Breast epithelium (tissue), 4 donors: ENCODE data around the gene KRTAP19-8. TPM values are rescaled to one million over a fixed set of nuclear protein-coding genes. Genes with fewer than 3 reads are reported as not detected.

Experiments
- DNase-seq, 2 donors: peaks; one replicate each; pipeline ENCODE4 v3.0.0-alpha.2; 2019; ENCODE audit warnings: low spot score in 2 of 2
- H3K27ac ChIP-seq, 2 donors: fragments of 200-600 bp; sonication (generic) in 1 of 2; one replicate each; pipeline ENCODE4 v1.5.1; 2016 to 2019; ENCODE audit warnings: mild to moderate bottlenecking in 1 of 2
- H3K27me3 ChIP-seq, 2 donors: fragments of 200-600 bp; sonication (generic) in 1 of 2; one replicate each; pipeline versions ENCODE4 v1.5.1 to v1.6.0; 2017 to 2019; ENCODE audit warnings: control low read depth in 1 of 2, mild to moderate bottlenecking in 1 of 2
- H3K36me3 ChIP-seq: fragments of 200-600 bp; one replicate; pipeline ENCODE4 v1.5.1; 2019
- H3K4me1 ChIP-seq, 2 donors: fragments of 200-600 bp; sonication (generic); one replicate each; pipeline ENCODE4 v1.5.1; 2016 to 2019; ENCODE audit warnings: control low read depth in 1 of 2
- H3K4me3 ChIP-seq, 3 donors: fragments of 200-600 bp; sonication (generic); 1 replicate in 2 of 3; 2 replicates in 1 of 3; pipeline ENCODE4 v1.5.1; 2016 to 2019; ENCODE audit warnings: mild to moderate bottlenecking in 3 of 3, moderate library complexity in 2 of 3
- H3K9me3 ChIP-seq, 2 donors: fragments of 200-600 bp; sonication (generic) in 1 of 2; one replicate each; pipeline ENCODE4 v1.5.1; 2016 to 2019; ENCODE audit warnings: control low read depth in 1 of 2
- CTCF ChIP-seq, 3 donors: fragments of 450-650 bp; IDR thresholded peaks; one replicate each; pipeline ENCODE4 v1.5.1; 2016 to 2017; ENCODE audit warnings: antibody characterized with exemption in 3 of 3, mild to moderate bottlenecking in 3 of 3, moderate library complexity in 3 of 3
- POLR2A ChIP-seq: fragments of 450-650 bp; IDR thresholded peaks from one replicate; pipeline ENCODE4 v1.6.1; 2016; ENCODE audit warnings: antibody characterized with exemption, mild to moderate bottlenecking, moderate library complexity
- POLR2AphosphoS5 ChIP-seq, 3 donors: sonication (generic); formaldehyde crosslinking; IDR thresholded peaks; one replicate each; pipeline ENCODE4 v1.6.1; 2017; ENCODE audit warnings: antibody characterized with exemption in 3 of 3
- intact Hi-C: fragments of 100-400 bp; cut with DNase I; formaldehyde crosslinking; loops from one replicate; pipeline ENCODE4 v1.15.1; 2023; ENCODE audit warnings: low total_unique reads
- total RNA-seq, 3 donors: library from RNA; depleted of rRNA; stranded (reverse); fragments of >200 nt; gene quantifications; one replicate each; pipeline ENCODE4 v1.1.0, GENCODE V29; 2016

KRTAP19-8 gene
- total RNA-seq, 3 donors from 2014 or later: not detected

- H3K9me3 ChIP-seq: peaks cover 0 to 11% of the 10 kb centered on the region in 2 donors
- H3K27ac ChIP-seq: no peak overlapping the region
- no peak overlapping the region for H3K4me3 ChIP-seq
- no peaks in the 10 kb centered on the region for H3K27me3 ChIP-seq
- TF ChIP-seq CTCF (IDR thresholded peaks at IDR 0.05) (no peak), POLR2AphosphoS5 (IDR thresholded peaks at IDR 0.05) (no peak), POLR2A (no peak)
- DNase-seq: no peak
- no peaks in the 10 kb centered on the region for H3K4me1 ChIP-seq
- intact Hi-C loops: no loop called here
- H3K36me3 ChIP-seq: no peaks in the 10 kb centered on the region
Measured at GRCh38 chr21:31012133-31013089, 25.9 kb downstream of the KRTAP19-8 start.

- DNase-seq: no peak
- Histone ChIP-seq H3K4me3 (no peak overlapping the region), H3K9me3 (peaks cover 0 to 11% of the 10 kb centered on the region in 2 donors), H3K4me1 (no peaks in the 10 kb centered on the region), H3K36me3 (no peaks in the 10 kb centered on the region), H3K27me3 (no peaks in the 10 kb centered on the region), H3K27ac (no peak overlapping the region)
- intact Hi-C loops: no loop called here
- TF ChIP-seq POLR2AphosphoS5 (IDR thresholded peaks at IDR 0.05) (no peak), CTCF (IDR thresholded peaks at IDR 0.05) (no peak), POLR2A (no peak)
Measured at GRCh38 chr21:31011412-31011811, 26.9 kb downstream of the KRTAP19-8 start.

- H3K27me3 ChIP-seq: no peaks in the 10 kb centered on the region
- no peak overlapping the region for H3K4me3 ChIP-seq
- H3K9me3 ChIP-seq: peaks cover 0 to 11% of the 10 kb centered on the region in 2 donors
- no peak for DNase-seq
- TF ChIP-seq CTCF (IDR thresholded peaks at IDR 0.05) (no peak), POLR2A (no peak), POLR2AphosphoS5 (IDR thresholded peaks at IDR 0.05) (no peak)
- no peaks in the 10 kb centered on the region for H3K36me3 ChIP-seq
- no peaks in the 10 kb centered on the region for H3K4me1 ChIP-seq
- intact Hi-C loops: no loop called here
- H3K27ac ChIP-seq: no peak overlapping the region
Measured at GRCh38 chr21:31008355-31008754, 29.9 kb downstream of the KRTAP19-8 start.

- H3K27ac ChIP-seq: no peak overlapping the region
- intact Hi-C loops: no loop called here
- no peak overlapping the region for H3K4me3 ChIP-seq
- H3K27me3 ChIP-seq: no peaks in the 10 kb centered on the region
- H3K9me3 ChIP-seq: no peaks in the 10 kb centered on the region
- DNase-seq: no peak
- H3K4me1 ChIP-seq: no peaks in the 10 kb centered on the region
- TF ChIP-seq POLR2A (no peak), CTCF (IDR thresholded peaks at IDR 0.05) (no peak), POLR2AphosphoS5 (IDR thresholded peaks at IDR 0.05) (no peak)
- H3K36me3 ChIP-seq: no peaks in the 10 kb centered on the region
Measured at GRCh38 chr21:31005019-31005418, 33.3 kb downstream of the KRTAP19-8 start.

- Histone ChIP-seq H3K27ac (no peak overlapping the region), H3K36me3 (no peaks in the 10 kb centered on the region), H3K4me3 (no peak overlapping the region), H3K27me3 (no peaks in the 10 kb centered on the region), H3K4me1 (no peaks in the 10 kb centered on the region), H3K9me3 (no peaks in the 10 kb centered on the region)
- TF ChIP-seq CTCF (IDR thresholded peaks at IDR 0.05) (no peak), POLR2AphosphoS5 (IDR thresholded peaks at IDR 0.05) (no peak), POLR2A (no peak)
- intact Hi-C loops: no loop called here
- DNase-seq: no peak
Measured at GRCh38 chr21:31003471-31003870, 34.8 kb downstream of the KRTAP19-8 start.
